AG09309 (cell line): Measurements from ENCODE around the gene EPS15.

Experiments used
- DNase-seq: peaks from one replicate; pipeline ENCODE4 v3.0.0-alpha.2; 2010; ENCODE audit warnings: low read depth
- H3K4me3 ChIP-seq: 2 replicates; pipeline ENCODE4 v1.5.1; 2011; ENCODE audit warnings: mild to moderate bottlenecking, low read depth, low read length, moderate library complexity; ENCODE audit not compliant: control insufficient read depth
- CTCF ChIP-seq: IDR thresholded peaks from 2 replicates; pipeline ENCODE4 v1.5.1; 2011; ENCODE audit warnings: mild to moderate bottlenecking, low read depth, low read length, inconsistent platforms; ENCODE audit not compliant: insufficient read depth, control insufficient read depth; ENCODE audit errors: missing control alignments

EPS15 gene

GRCh38 chr1:51313268-51313852 lies 205.7 kb downstream of the EPS15 start:
- no peak for TF ChIP-seq CTCF
- H3K4me3 ChIP-seq, result no peak overlapping the region
- DNase-seq, result no peak

GRCh38 chr1:51312718-51313117 lies 206.3 kb downstream of the EPS15 start:
- DNase-seq, result no peak
- H3K4me3 ChIP-seq, result no peak overlapping the region
- TF ChIP-seq CTCF, result no peak

DNA sequence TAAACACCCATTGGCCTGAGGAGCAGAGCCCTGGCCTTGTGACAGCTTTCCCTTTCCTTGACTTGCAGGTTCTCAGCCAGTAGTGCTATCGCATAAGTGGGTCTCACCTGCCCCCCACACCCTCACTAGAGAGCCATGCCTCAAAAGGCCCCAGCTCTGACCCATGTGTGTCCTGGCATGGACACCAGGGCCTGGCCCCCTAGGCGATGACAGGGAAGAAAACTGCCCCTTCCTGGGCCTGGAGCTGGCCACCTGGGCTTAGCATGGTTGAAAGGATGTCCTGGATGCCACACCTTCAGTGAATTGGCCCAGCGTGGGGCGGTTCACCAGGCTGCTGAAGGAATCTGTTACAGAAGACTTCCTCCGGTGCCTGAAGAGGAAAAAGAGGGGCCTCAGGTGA lies 207.2 kb downstream of the EPS15 start:
- H3K4me3 ChIP-seq, result no peak overlapping the region
- no peak for TF ChIP-seq CTCF
- no peak for DNase-seq

DNA sequence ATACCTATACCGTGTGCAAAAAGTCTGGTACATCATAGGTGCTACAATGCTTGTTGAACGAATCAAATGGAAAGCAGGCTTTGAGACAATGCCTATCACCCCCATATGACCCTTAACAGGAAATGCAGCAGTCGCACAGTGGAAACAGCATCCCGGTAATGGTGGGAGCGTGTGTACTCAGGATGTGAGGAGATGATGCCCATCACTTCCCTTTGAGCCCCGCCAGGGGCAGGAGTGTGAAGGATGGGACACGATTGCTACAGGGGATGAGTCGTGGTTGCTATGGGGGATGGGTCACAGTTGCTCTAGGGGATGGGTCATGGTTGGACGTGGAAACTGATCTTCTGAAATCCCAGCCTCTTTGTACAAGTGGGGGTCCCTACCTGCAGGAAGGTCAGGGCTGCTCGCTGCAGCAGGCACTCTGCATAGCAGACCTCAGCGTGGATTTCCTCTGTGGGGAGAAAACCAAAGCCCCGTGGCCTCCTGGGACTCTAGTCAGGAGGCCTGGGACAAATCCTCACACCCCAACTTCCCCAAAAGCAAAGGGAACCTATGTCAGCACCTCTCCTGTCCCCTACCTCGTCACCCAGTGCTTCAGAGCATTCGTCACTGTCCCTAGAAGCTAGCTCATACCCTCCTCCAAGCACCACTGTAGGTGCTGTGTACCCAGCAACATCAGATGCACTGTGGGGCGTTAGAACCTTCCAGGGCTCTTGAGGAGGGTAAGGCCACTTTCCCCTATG lies 208.0 kb downstream of the EPS15 start:
- no peak for TF ChIP-seq CTCF
- no peak overlapping the region for H3K4me3 ChIP-seq
- DNase-seq, result no peak

- no peak overlapping the region for H3K4me3 ChIP-seq
Measured at GRCh38 chr1:51309291-51309690, 209.8 kb downstream of the EPS15 start.

DNA sequence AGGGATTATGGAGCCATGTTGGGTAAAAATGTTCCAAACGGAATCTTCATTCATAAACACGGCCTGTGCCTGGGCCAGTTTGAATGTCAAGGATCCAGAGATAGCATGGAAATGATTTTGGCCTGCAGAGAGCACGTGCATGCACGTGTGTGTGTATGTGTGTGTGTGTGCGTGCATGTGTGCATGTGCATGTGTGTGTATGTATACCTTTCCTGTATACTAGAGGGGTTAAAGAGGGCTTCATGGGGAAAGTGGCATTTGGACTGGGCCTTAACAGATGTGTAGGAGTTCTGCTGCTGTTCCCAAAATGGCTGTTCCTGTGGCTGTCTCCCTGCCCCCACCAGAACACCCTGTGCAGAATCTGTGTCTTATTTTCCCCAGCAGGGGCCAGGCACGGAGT lies 210.4 kb downstream of the EPS15 start:
- H3K4me3 ChIP-seq, result no peak overlapping the region
- no peak for TF ChIP-seq CTCF
- DNase-seq, result no peak

More at GRCh38 chr1:51309291-51309690, 209.8 kb downstream of the EPS15 start:
- TF ChIP-seq CTCF, result no peak
- no peak for DNase-seq

DNA sequence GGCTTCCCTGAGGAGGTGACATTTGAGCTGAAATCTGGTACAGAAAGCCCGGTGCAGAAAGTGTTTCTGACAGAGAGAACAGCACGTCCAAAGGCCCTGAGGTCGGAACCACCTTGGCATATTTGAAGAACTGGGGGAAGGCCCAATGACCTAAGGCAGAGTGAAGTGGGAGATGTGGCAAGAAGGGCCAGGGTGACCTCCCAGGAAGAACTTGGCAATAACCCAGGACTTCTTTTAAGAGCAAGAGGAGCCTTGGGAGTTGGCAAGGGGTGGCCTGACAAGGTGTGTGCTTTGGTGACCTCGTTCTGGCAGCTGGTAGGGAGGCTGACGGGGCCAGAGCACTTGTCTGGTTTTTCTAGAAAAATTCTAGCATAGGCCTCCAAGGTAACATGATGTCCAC lies 212.1 kb downstream of the EPS15 start:
- no peak for DNase-seq
- H3K4me3 ChIP-seq, result no peak overlapping the region
- TF ChIP-seq CTCF, result no peak
